ENCODE measurements around the gene MYD88. TPM values are rescaled to one million over a fixed set of nuclear protein-coding genes. Genes with fewer than 3 reads are reported as not detected.

MYD88 gene
- total RNA-seq, 1 experiment from 2014 or later, result 32.7 TPM

DNA sequence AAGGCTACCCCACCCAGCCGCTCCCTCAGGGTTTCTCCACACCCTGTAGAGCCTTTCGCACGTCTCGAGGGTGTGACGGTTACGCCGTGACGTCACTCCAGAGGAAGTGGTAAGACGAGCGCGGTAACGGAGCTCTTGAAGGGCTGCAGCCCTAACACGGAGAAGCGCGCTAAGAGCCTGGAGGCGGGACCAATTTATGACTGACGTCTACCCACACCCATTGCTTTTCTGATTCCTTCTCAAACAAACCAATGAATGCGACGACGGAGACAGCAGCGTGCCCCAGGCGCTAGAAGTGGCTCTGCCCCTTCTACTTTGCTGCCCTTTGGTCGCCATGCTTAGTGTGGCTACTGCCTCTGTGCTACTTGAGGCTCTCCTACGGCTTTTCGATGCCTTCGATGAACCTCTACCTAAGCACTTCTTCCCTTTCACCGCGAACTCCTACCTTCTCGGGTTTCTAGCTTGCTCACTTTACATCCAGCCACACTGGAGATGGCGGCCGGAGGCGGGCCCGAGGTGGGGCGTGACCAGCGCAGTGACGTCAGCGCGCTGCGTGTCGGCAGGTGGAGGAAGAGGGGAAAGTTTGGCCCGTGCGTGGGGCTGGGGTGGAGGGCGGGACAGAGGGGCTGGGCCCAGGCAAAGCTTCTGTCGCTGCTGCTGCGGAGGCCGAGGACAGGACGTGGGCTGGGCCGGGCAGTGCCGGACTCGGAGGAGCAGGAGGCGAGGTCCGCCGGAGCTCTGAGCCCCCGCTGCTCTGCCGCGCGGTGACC, 26.7 kb downstream of the MYD88 start, which contains the start of gene OXSR1:
OXSR1 (plus strand) TSS at position 586 of the 770 bp plus-strand sequence. CDS start 340 bp downstream, outside the sequence.
- Histone ChIP-seq H3K36me3 (ENCODE audit: control insufficient read depth, insufficient read depth, low read length) (peaks cover 4% of the 10 kb centered on the region; the same call in 1 of the 2 replicates), H3K27ac (ENCODE audit: low read length) (peak within 1 kb of the TSS; percentile 98), H3K9me3 (ENCODE audit: control insufficient read depth, insufficient read depth, low read depth, low read length) (no peaks in the 10 kb centered on the region), H3K4me3 (ENCODE audit: low read depth in 2 of 2, low read length in 2 of 2) (peak within 1 kb of the TSS; percentile 73 to 84), H3K27me3 (ENCODE audit: control insufficient read depth, insufficient read depth, low read length) (no peaks in the 10 kb centered on the region), H3K4me1 (ENCODE audit: control insufficient read depth, insufficient read depth, low read length) (peaks cover 17% of the 10 kb centered on the region)
- TF ChIP-seq POLR2AphosphoS5 (IDR thresholded peaks at IDR 0.05; ENCODE audit: low read depth, low read length), result peak; percentile 64
- TF ChIP-seq, protein P1, sequence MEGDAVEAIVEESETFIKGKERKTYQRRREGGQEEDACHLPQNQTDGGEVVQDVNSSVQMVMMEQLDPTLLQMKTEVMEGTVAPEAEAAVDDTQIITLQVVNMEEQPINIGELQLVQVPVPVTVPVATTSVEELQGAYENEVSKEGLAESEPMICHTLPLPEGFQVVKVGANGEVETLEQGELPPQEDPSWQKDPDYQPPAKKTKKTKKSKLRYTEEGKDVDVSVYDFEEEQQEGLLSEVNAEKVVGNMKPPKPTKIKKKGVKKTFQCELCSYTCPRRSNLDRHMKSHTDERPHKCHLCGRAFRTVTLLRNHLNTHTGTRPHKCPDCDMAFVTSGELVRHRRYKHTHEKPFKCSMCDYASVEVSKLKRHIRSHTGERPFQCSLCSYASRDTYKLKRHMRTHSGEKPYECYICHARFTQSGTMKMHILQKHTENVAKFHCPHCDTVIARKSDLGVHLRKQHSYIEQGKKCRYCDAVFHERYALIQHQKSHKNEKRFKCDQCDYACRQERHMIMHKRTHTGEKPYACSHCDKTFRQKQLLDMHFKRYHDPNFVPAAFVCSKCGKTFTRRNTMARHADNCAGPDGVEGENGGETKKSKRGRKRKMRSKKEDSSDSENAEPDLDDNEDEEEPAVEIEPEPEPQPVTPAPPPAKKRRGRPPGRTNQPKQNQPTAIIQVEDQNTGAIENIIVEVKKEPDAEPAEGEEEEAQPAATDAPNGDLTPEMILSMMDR (IDR thresholded peaks at IDR 0.05), result no peak
- peak; percentile 73 for TF ChIP-seq TCF7L2 (IDR thresholded peaks at IDR 0.05; ENCODE audit: low read depth, low read length)
- no peak; the same call in 1 of the 2 replicates for TF ChIP-seq SIN3A (IDR thresholded peaks at IDR 0.05; ENCODE audit: borderline replicate concordance, insufficient read depth, low read depth, low read length)
- TF ChIP-seq, protein P2, sequence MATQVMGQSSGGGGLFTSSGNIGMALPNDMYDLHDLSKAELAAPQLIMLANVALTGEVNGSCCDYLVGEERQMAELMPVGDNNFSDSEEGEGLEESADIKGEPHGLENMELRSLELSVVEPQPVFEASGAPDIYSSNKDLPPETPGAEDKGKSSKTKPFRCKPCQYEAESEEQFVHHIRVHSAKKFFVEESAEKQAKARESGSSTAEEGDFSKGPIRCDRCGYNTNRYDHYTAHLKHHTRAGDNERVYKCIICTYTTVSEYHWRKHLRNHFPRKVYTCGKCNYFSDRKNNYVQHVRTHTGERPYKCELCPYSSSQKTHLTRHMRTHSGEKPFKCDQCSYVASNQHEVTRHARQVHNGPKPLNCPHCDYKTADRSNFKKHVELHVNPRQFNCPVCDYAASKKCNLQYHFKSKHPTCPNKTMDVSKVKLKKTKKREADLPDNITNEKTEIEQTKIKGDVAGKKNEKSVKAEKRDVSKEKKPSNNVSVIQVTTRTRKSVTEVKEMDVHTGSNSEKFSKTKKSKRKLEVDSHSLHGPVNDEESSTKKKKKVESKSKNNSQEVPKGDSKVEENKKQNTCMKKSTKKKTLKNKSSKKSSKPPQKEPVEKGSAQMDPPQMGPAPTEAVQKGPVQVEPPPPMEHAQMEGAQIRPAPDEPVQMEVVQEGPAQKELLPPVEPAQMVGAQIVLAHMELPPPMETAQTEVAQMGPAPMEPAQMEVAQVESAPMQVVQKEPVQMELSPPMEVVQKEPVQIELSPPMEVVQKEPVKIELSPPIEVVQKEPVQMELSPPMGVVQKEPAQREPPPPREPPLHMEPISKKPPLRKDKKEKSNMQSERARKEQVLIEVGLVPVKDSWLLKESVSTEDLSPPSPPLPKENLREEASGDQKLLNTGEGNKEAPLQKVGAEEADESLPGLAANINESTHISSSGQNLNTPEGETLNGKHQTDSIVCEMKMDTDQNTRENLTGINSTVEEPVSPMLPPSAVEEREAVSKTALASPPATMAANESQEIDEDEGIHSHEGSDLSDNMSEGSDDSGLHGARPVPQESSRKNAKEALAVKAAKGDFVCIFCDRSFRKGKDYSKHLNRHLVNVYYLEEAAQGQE (IDR thresholded peaks at IDR 0.05; ENCODE audit: insufficient read depth in 1 of 2, low read depth in 2 of 2, low read length in 1 of 2), result no peak
- DNase-seq (ENCODE audit: low read depth, low spot score), result peak; percentile 97
- POLR2A ChIA-PET, result interaction anchor here (0.6 kb wide), 1 partner anchor 17 kb away, joined by 5 read pairs; no protein-coding TSS in a partner anchor
- intact Hi-C loops (cut with micrococcal nuclease; ENCODE audit: unreplicated experiment) (no loop called here), in situ Hi-C loops (cut with HindIII; ENCODE audit: low pct_unique_long_range_greater_than_20kb, low sequenced_read_pairs) (no loop called here)
- ATAC-seq, result peak; percentile 96
- CTCF ChIA-PET, result interaction anchor here (0.6 kb wide), 1 partner anchor 234 kb away, joined by 3 read pairs; no protein-coding TSS in a partner anchor
- no TSS peak for BruUV-seq (replicated peaks)

DNA sequence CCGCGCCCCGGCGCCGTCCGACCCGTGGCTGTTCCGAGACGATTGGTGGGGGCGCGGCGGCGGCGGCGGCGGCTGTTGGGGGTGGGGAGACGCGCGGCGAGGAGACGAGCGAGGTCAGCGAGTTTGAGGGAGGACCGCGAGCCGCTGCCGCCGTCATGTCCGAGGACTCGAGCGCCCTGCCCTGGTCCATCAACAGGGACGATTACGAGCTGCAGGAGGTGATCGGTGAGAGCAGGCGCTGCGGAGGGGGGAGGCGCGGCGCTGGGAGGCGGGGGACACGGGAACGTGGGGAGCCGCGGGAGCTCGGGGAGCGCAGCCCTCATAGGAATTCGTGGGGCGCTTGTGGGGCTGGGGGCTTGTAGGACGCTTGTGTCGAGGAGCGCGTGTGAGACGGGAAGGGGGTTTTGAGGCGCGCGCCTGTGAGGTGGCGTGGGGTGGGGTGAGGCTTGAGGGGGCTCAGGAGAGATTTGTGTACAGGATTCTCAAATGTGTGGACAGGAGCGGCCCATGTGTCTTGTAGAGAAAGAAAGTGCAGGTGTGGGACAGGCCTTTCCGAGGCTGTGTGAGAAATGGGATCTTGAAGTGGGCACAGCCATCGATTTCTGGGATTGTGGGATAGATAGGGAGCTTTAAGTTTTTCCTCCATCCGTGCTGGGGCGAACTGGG, 27.4 kb downstream of the MYD88 start:
- TF ChIP-seq SIN3A (IDR thresholded peaks at IDR 0.05; ENCODE audit: borderline replicate concordance, insufficient read depth, low read depth, low read length) (no peak), POLR2AphosphoS5 (IDR thresholded peaks at IDR 0.05; ENCODE audit: low read depth, low read length) (no peak), TCF7L2 (IDR thresholded peaks at IDR 0.05; ENCODE audit: low read depth, low read length) (no peak)
- TF ChIP-seq, protein P2 (IDR thresholded peaks at IDR 0.05; ENCODE audit: insufficient read depth in 1 of 2, low read depth in 2 of 2, low read length in 1 of 2), result no peak
- TF ChIP-seq, protein P1 (IDR thresholded peaks at IDR 0.05), result no peak
- no TSS peak for BruUV-seq (replicated peaks)
- ChIA-PET POLR2A (interaction anchor here (0.6 to 0.7 kb wide), 3 partner anchors 892 to 1859 kb away, joined by 3 to 10 read pairs (median 10); no protein-coding TSS in a partner anchor), CTCF (interaction anchor here (0.6 kb wide), 1 partner anchor 21 kb away, joined by 4 read pairs; no protein-coding TSS in a partner anchor)
- DNase-seq (ENCODE audit: low read depth, low spot score) (no peak), ATAC-seq (peak; percentile 35)
- H3K4me3 ChIP-seq (ENCODE audit: low read depth in 2 of 2, low read length in 2 of 2), result peak overlapping the region; percentile 73 to 84
- peaks cover 17% of the 10 kb centered on the region for H3K4me1 ChIP-seq (ENCODE audit: control insufficient read depth, insufficient read depth, low read length)
- H3K9me3 ChIP-seq (ENCODE audit: control insufficient read depth, insufficient read depth, low read depth, low read length), result no peaks in the 10 kb centered on the region
- H3K27me3 ChIP-seq (ENCODE audit: control insufficient read depth, insufficient read depth, low read length), result no peaks in the 10 kb centered on the region
- in situ Hi-C loops (cut with HindIII; ENCODE audit: low pct_unique_long_range_greater_than_20kb, low sequenced_read_pairs), result no loop called here
- intact Hi-C loops (cut with micrococcal nuclease; ENCODE audit: unreplicated experiment), result no loop called here
- peaks cover 4% of the 10 kb centered on the region; the same call in 1 of the 2 replicates for H3K36me3 ChIP-seq (ENCODE audit: control insufficient read depth, insufficient read depth, low read length)
- H3K27ac ChIP-seq (ENCODE audit: low read length), result peak overlapping the region; percentile 98
